Endothelial cell of umbilical vein (primary cell): ENCODE results near the gene LBX2. TPM values are rescaled to one million over a fixed set of nuclear protein-coding genes. Genes with fewer than 3 reads are reported as not detected.
A peak's percentile ranks its signal among the peaks of the same experiment; 100 is the strongest.

Experiments used
- BruUV-seq: library from RNA; stranded (reverse); fragments of 400-500 nt; replicated peaks from 2 replicates; lab custom pipeline; 2021; lab: Mats Ljungman, UMichigan
- CTCF ChIA-PET: fragments of 300-600, 350-600 bp; sonication (Branson Sonifier 250); formaldehyde crosslinking; loops from one replicate; lab custom pipeline; 2021; ENCODE audit warnings: antibody characterized with exemption, inconsistent platforms; lab: Charles Lee
- POLR2A ChIA-PET: fragments of 300-600, 350-600 bp; sonication (Branson Sonifier 250); formaldehyde crosslinking; loops from one replicate; lab custom pipeline; 2021; ENCODE audit warnings: antibody characterized with exemption, inconsistent platforms; lab: Charles Lee
- DNase-seq: peaks from one replicate; pipeline ENCODE4 v3.0.0-alpha.2; 2011; ENCODE audit warnings: low read depth, low spot score
- FAIRE-seq: peaks from 2 replicates; lab custom pipeline; 2011; peaks lifted over from hg19 to GRCh38; lab: Jason Lieb, UNC
- H2AFZ ChIP-seq: 2 replicates; pipeline ENCODE4 v1.6.0; 2012; ENCODE audit warnings: low read depth, low read length, control low read depth, inconsistent platforms
- H3K27ac ChIP-seq: 2 replicates; pipeline ENCODE4 v1.5.1; 2011; ENCODE audit warnings: low read depth, mild to moderate bottlenecking, control low read depth, low read length, moderate library complexity; ENCODE audit not compliant: insufficient read depth
- H3K27me3 ChIP-seq, 2 experiments: 2 replicates each; pipeline versions ENCODE4 v1.6.0 to v1.6.1; 2011; ENCODE audit warnings: low read length in 2 of 2, mixed read lengths in 1 of 2; ENCODE audit not compliant: control insufficient read depth in 2 of 2, insufficient read depth in 2 of 2
- H3K36me3 ChIP-seq, 2 experiments: 2 replicates in 1 of 2; 3 replicates in 1 of 2; pipeline ENCODE4 v1.5.1; 2011; ENCODE audit warnings: low read length in 2 of 2, mild to moderate bottlenecking in 1 of 2, moderate library complexity in 1 of 2; ENCODE audit not compliant: control insufficient read depth in 2 of 2, insufficient read depth in 2 of 2; ENCODE audit errors: extremely low read depth in 1 of 2
- H3K4me1 ChIP-seq: 3 replicates; pipeline ENCODE4 v1.5.1; 2011; ENCODE audit warnings: mild to moderate bottlenecking, low read length; ENCODE audit not compliant: control insufficient read depth, insufficient read depth; ENCODE audit errors: extremely low read depth
- H3K4me2 ChIP-seq: 2 replicates; pipeline ENCODE4 v1.6.1; 2011; ENCODE audit warnings: low read length, control low read depth, mixed read lengths; ENCODE audit not compliant: insufficient read depth
- H3K4me3 ChIP-seq, 3 experiments: fragments of 200-600 bp in 1 of 3; sonication (generic), shearing (Covaris generic) in 1 of 3; replicated peaks in 1 of 3; 2 replicates each; pipeline ENCODE4 v1.5.1; 2011 to 2016; ENCODE audit warnings: control low read depth in 3 of 3, low read length in 3 of 3, mild to moderate bottlenecking in 2 of 3, inconsistent platforms in 1 of 3, low read depth in 1 of 3, moderate library complexity in 1 of 3; ENCODE audit not compliant: insufficient read depth in 1 of 3
- H3K79me2 ChIP-seq: 2 replicates; pipeline ENCODE4 v1.6.0; 2012; ENCODE audit warnings: low read length, inconsistent platforms; ENCODE audit not compliant: control insufficient read depth, insufficient read depth
- H3K9ac ChIP-seq: replicated peaks from 2 replicates; pipeline ENCODE3; 2011; ENCODE audit warnings: low read length, control low read depth; ENCODE audit not compliant: insufficient read depth; ENCODE audit errors: extremely low read depth
- H3K9me1 ChIP-seq: replicated peaks from 3 replicates; pipeline ENCODE4 v1.6.0; 2011; ENCODE audit warnings: mild to moderate bottlenecking, low read length; ENCODE audit not compliant: control insufficient read depth, insufficient read depth; ENCODE audit errors: extremely low read depth
- H3K9me3 ChIP-seq: replicated peaks from 2 replicates; pipeline ENCODE4 v1.5.1; 2012; ENCODE audit warnings: low read length, inconsistent platforms; ENCODE audit not compliant: control insufficient read depth, insufficient read depth
- H4K20me1 ChIP-seq: replicated peaks from 2 replicates; pipeline ENCODE3; 2011; ENCODE audit warnings: mild to moderate bottlenecking, low read length; ENCODE audit not compliant: control insufficient read depth, insufficient read depth; ENCODE audit errors: extremely low read depth
- GATA2 ChIP-seq: IDR thresholded peaks from 2 replicates; pipeline ENCODE4 v1.7.0; 2011; ENCODE audit warnings: low read depth, mild to moderate bottlenecking, moderate library complexity, mixed read lengths, low read length; ENCODE audit not compliant: insufficient read length, insufficient read depth
- POLR2A ChIP-seq: IDR thresholded peaks from 2 replicates; pipeline ENCODE4 v1.6.1; 2012; ENCODE audit warnings: low read depth, mild to moderate bottlenecking, control low read depth, low read length
- POLR2AphosphoS5 ChIP-seq: IDR thresholded peaks from 2 replicates; pipeline ENCODE4 v1.6.1; 2012; ENCODE audit warnings: low read depth, mild to moderate bottlenecking, control low read depth, low read length, moderate library complexity; ENCODE audit not compliant: insufficient read depth
- dilution Hi-C: fragments of 300-500 bp; cut with MboI; formaldehyde crosslinking; loops from one replicate; pipeline ENCODE4 v1.15.0; 2019; ENCODE audit warnings: low sequenced_read_pairs; ENCODE audit not compliant: extremely low pct_ligation_motif_present
- intact Hi-C: fragments of 100-400 bp; cut with micrococcal nuclease; formaldehyde crosslinking; loops from one replicate; pipeline ENCODE4 v1.10.0; 2022
- polyA plus RNA-seq, 4 experiments: library from polyadenylated mRNA; depleted of rRNA in 3 of 4; stranded (reverse) in 3 of 4; unstranded in 1 of 4; fragments of >200 nt; gene quantifications; 2 replicates each; pipeline versions ENCODE4 v1.2.1 to v1.2.3, GENCODE V29; 2011 to 2012; ENCODE audit warnings: missing spikeins in 1 of 4
- total RNA-seq: library from RNA; stranded (reverse); gene quantifications from 2 replicates; pipeline ENCODE4 v1.2.3, GENCODE V29; 2021

The LBX2 gene
- total and polyA plus RNA-seq, 2 donors (not counting 3 experiments of a cell fraction or from before 2014, with no cell fraction given) = 2.8 to 3.8 TPM

GRCh38 chr2:74529357-74530238 lies 30.2 kb upstream of the LBX2 start, which contains the start of the genes AUP1 and HTRA2:
TSS of gene AUP1 (minus strand) at chr2:74529706. CDS start at chr2:74529629, 77 bp downstream.
TSS of gene HTRA2 (plus strand) at chr2:74529933. CDS start at chr2:74530007, 74 bp downstream.
- Histone ChIP-seq H3K79me2 (peaks cover 19% of the 10 kb centered on the region), H3K27ac (peak within 1 kb of the TSS; percentile 74), H3K9ac (peak within 1 kb of the TSS; percentile 78), H3K9me3 (no peaks in the 10 kb centered on the region), H3K27me3 (no peaks in the 10 kb centered on the region), H3K4me1 (peaks cover 20% of the 10 kb centered on the region), H3K36me3 (peaks cover 6 to 26% of the 10 kb centered on the region in 2 experiments), H3K4me2 (peak within 1 kb of the TSS; percentile 89), H3K4me3 (peak within 1 kb of the TSS; percentile 77 to 90 (median 81)), H3K9me1 (no peaks in the 10 kb centered on the region), H4K20me1 (no peaks in the 10 kb centered on the region), H2AFZ (peak within 1 kb of the TSS; percentile 84)
- peak; percentile 96 for TF ChIP-seq POLR2A
- TF ChIP-seq GATA2 = no peak
- peak; percentile 98 for TF ChIP-seq POLR2AphosphoS5
- intact Hi-C loops = loop anchor here (1.0 to 5.0 kb wide), 11 partner anchors 13 to 793 kb away; partner anchors contain the start of genes DOK1, INO80B, LBX2 and PCGF1
- dilution Hi-C loops = no loop called here
- FAIRE-seq (peak; percentile 100), DNase-seq (peak; percentile 97)
- BruUV-seq = no TSS peak
- POLR2A ChIA-PET = interaction anchor here (0.6 to 1.2 kb wide), 4 partner anchors 8 to 71 kb away, joined by 3 read pairs; partner anchors contain the start of genes LBX2 and WBP1
- CTCF ChIA-PET = interaction anchor here (0.6 to 5.2 kb wide), 4 partner anchors 9 to 58 kb away, joined by 3 to 82 read pairs (median 5); partner anchors contain the start of genes CCDC142 and TTC31
